ENCODE measurements around the gene EMD.
A peak's percentile ranks its signal among the peaks of the same experiment; 100 is the strongest.

Gene EMD

GRCh38 chrX:154355776-154356140 is 23.3 kb upstream of the EMD start:
- DNase-seq = no peak

GRCh38 chrX:154356596-154356995 is 22.5 kb upstream of the EMD start:
- no peak for DNase-seq

- no peak for DNase-seq
These were observed 21.9 kb upstream of the EMD start for GRCh38 chrX:154357205-154357604.

GRCh38 chrX:154358011-154358410 is 21.1 kb upstream of the EMD start:
- DNase-seq = no peak

- DNase-seq = no peak
These were observed 20.3 kb upstream of the EMD start for GRCh38 chrX:154358829-154359228.

- DNase-seq = no peak
These were observed 19.5 kb upstream of the EMD start for GRCh38 chrX:154359362-154360154.

- no peak for DNase-seq
These were observed 18.9 kb upstream of the EMD start for GRCh38 chrX:154360155-154360713.

- no peak for DNase-seq
These were observed 16.9 kb upstream of the EMD start for GRCh38 chrX:154362085-154362742.

GRCh38 chrX:154363706-154364439 is 15.2 kb upstream of the EMD start:
- no peak for DNase-seq

GRCh38 chrX:154365052-154365600 is 14.0 kb upstream of the EMD start:
- no peak for DNase-seq

- no peak for DNase-seq
These were observed 13.0 kb upstream of the EMD start for GRCh38 chrX:154365997-154366665.

- DNase-seq = no peak
These were observed 12.4 kb upstream of the EMD start for GRCh38 chrX:154366666-154367055.

GRCh38 chrX:154367474-154368308 is 11.4 kb upstream of the EMD start:
- no peak for DNase-seq

GRCh38 chrX:154368630-154369448 is 10.3 kb upstream of the EMD start:
- peak in 1 of 2 experiments; percentile 35 for DNase-seq

GRCh38 chrX:154369449-154370299 is 9.4 kb upstream of the EMD start:
- peak; percentile 32 to 65 for DNase-seq

- DNase-seq = no peak
These were observed 8.6 kb upstream of the EMD start for GRCh38 chrX:154370300-154371016.

GRCh38 chrX:154371017-154371788 is 7.9 kb upstream of the EMD start:
- peak; percentile 72 to 77 for DNase-seq

GRCh38 chrX:154371789-154372300 is 7.2 kb upstream of the EMD start:
- no peak for DNase-seq

Data from NCI-H2081 (cell line).